ENCODE data around the gene SUCO.

DNA sequence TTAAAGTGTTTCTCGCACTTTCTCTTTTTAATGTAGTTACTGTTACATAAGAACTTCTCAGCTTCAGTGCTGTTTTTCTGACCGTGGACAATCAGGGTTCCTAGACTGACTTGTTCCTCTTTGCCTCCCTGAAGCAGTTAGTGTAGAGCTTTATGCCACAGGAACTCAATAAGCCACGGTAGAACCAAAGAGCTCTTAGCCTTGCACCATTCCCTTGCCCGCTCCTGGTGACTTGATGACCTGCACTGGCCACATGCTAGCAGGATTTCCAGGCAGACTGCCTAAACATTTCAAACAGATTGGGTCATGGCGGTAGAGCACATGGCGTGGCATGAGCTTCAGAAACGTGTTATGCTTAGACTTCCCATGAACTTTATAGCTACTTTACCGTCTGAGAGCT lies 107.2 kb downstream of the SUCO start:
- no peak for TF ChIP-seq POLR2A (IDR thresholded peaks at IDR 0.05)
- TF ChIP-seq, protein P1, sequence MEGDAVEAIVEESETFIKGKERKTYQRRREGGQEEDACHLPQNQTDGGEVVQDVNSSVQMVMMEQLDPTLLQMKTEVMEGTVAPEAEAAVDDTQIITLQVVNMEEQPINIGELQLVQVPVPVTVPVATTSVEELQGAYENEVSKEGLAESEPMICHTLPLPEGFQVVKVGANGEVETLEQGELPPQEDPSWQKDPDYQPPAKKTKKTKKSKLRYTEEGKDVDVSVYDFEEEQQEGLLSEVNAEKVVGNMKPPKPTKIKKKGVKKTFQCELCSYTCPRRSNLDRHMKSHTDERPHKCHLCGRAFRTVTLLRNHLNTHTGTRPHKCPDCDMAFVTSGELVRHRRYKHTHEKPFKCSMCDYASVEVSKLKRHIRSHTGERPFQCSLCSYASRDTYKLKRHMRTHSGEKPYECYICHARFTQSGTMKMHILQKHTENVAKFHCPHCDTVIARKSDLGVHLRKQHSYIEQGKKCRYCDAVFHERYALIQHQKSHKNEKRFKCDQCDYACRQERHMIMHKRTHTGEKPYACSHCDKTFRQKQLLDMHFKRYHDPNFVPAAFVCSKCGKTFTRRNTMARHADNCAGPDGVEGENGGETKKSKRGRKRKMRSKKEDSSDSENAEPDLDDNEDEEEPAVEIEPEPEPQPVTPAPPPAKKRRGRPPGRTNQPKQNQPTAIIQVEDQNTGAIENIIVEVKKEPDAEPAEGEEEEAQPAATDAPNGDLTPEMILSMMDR (IDR thresholded peaks at IDR 0.05): no peak

Data from uterus (tissue), 2 donors.